A549 treated with AZD9567 at 1 μM for 4 hours (cell line): ENCODE data around the gene HIBADH. TPM values are rescaled to one million over a fixed set of nuclear protein-coding genes. Genes with fewer than 3 reads are reported as not detected.

Experiments used
- total RNA-seq: library from RNA; stranded (reverse); fragments of 200-300 nt; extraction: Qiagen RNA extraction; gene quantifications from 5 replicates; pipeline ENCODE4 v1.2.3, GENCODE V29; 2022; ENCODE audit not compliant: insufficient read depth

HIBADH gene
- total RNA-seq = 39.2 to 46.9 TPM (median 42.8 TPM) in 5 replicates

DNA sequence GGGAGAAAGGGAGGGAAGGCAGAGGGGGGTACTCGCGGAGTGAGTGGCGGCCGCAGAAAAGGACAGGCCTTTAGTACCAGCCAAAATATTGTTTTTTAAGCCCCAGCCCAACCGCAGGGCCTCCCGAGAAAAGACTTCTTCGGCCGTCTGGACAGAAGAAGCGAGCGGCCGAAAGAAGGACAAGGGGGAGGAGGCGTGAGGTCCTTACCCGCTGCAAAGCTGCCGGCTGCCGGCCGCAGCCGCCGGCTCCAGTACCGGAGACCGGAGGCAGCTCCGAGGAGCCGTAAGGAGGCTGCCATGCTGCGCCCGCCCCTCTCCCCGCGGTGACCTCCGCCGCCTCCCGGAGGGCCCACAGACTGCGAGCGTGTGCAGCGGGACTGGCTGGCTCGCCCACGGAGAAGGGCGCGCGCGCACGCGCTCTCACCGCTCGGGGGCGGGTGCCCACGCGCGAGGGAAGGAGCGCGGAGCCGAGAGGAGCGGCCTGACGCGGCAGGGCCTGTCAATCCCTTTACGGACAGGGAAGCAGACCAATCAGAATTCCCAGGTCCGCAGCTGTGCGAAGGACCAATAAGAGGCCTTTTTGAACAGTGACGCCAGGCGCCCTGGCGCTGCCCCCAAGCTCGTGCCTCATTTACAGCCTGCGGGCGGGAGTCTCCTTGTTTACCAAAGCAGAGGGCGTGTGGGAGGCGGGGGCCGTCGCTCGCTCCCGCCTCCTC is at the start of gene HIBADH:
TSS of gene HIBADH (minus strand) at position 394 of the 716 bp plus-strand sequence. CDS start at position 299, 95 bp downstream.

Other genes starting within 250 kb of the HIBADH start
- 65.0 to 126 TPM (median 74.0 TPM) in 5 replicates for gene TAX1BP1, start 77.3 kb upstream of the HIBADH start, total RNA-seq